IMR-90 (cell line): Measurements from ENCODE around the gene C17orf107. TPM values are rescaled to one million over a fixed set of nuclear protein-coding genes. Genes with fewer than 3 reads are reported as not detected.

ENCODE experiments used
- ATAC-seq: fragments of 200-7000 bp; cut with Tn5 transposase; 2 replicates; pipeline ENCODE4 v1.9.1; 2020; ENCODE audit warnings: low read depth, mild to moderate bottlenecking, moderate library complexity
- BruUV-seq: library from RNA; stranded (reverse); fragments of 400-500 nt; replicated peaks from 2 replicates; lab custom pipeline; 2021; lab: Mats Ljungman, UMichigan
- CTCF ChIA-PET: fragments of 300-600 bp; formaldehyde crosslinking; extraction: SDS; loops from one replicate; lab custom pipeline; 2021; ENCODE audit warnings: antibody characterized with exemption; lab: Yijun Ruan, JAX
- POLR2A ChIA-PET: fragments of 300-600 bp; sonication (Branson Sonifier 250); formaldehyde crosslinking; loops from one replicate; lab custom pipeline; 2022; ENCODE audit warnings: antibody characterized with exemption; ENCODE audit not compliant: unreplicated experiment; lab: Charles Lee
- DNase-seq: peaks from one replicate; pipeline ENCODE4 v3.0.0; 2013
- H2AFZ ChIP-seq: replicated peaks from 2 replicates; pipeline ENCODE3; 2013; ENCODE audit warnings: low read length, mild to moderate bottlenecking; ENCODE audit not compliant: poor library complexity
- H2AK5ac ChIP-seq: 2 replicates; pipeline ENCODE4 v1.6.1; 2013; ENCODE audit warnings: low read depth, low read length, inconsistent platforms
- H2AK9ac ChIP-seq: replicated peaks from 2 replicates; pipeline ENCODE3; 2013; ENCODE audit warnings: mild to moderate bottlenecking, low read depth, low read length, moderate library complexity; ENCODE audit not compliant: poor library complexity
- H2BK120ac ChIP-seq: 2 replicates; pipeline ENCODE4 v1.6.1; 2013; ENCODE audit warnings: low read depth, low read length, inconsistent platforms
- H2BK15ac ChIP-seq: 3 replicates; pipeline ENCODE4 v1.6.1; 2013; ENCODE audit warnings: low read depth, low read length, inconsistent platforms
- H2BK20ac ChIP-seq: 2 replicates; pipeline ENCODE4 v1.6.1; 2013; ENCODE audit warnings: low read depth, mild to moderate bottlenecking, inconsistent platforms, low read length, moderate library complexity
- H2BK5ac ChIP-seq: 2 replicates; pipeline ENCODE4 v1.6.1; 2013; ENCODE audit warnings: mild to moderate bottlenecking, low read depth, low read length, inconsistent platforms; ENCODE audit not compliant: poor library complexity, severe bottlenecking
- H3K14ac ChIP-seq: replicated peaks from 2 replicates; pipeline ENCODE4 v1.6.1; 2013; ENCODE audit warnings: low read depth, low read length, inconsistent platforms
- H3K18ac ChIP-seq: 2 replicates; pipeline ENCODE4 v1.6.1; 2013; ENCODE audit warnings: low read depth, low read length, control low read depth
- H3K23ac ChIP-seq: 2 replicates; pipeline ENCODE4 v1.6.1; 2013; ENCODE audit warnings: low read depth, low read length, inconsistent platforms
- H3K27ac ChIP-seq: 2 replicates; pipeline ENCODE4 v1.5.1; 2013; ENCODE audit warnings: mild to moderate bottlenecking, control low read depth, low read length; ENCODE audit not compliant: insufficient read depth
- H3K27me3 ChIP-seq: 2 replicates; pipeline ENCODE4 v1.6.1; 2013; ENCODE audit warnings: low read length; ENCODE audit not compliant: control insufficient read depth, insufficient read depth
- H3K36me3 ChIP-seq: 2 replicates; pipeline ENCODE4 v1.6.1; 2013; ENCODE audit warnings: low read length, mixed read lengths; ENCODE audit not compliant: control insufficient read depth, insufficient read depth
- H3K4ac ChIP-seq: 2 replicates; pipeline ENCODE4 v1.6.1; 2013; ENCODE audit warnings: low read depth, low read length, inconsistent platforms
- H3K4me1 ChIP-seq: 2 replicates; pipeline ENCODE4 v1.6.1; 2013; ENCODE audit warnings: low read length, mixed read lengths; ENCODE audit not compliant: control insufficient read depth, insufficient read depth
- H3K4me2 ChIP-seq: 2 replicates; pipeline ENCODE4 v1.6.1; 2013; ENCODE audit warnings: low read depth, mild to moderate bottlenecking, control low read depth, low read length, moderate library complexity
- H3K4me3 ChIP-seq: 2 replicates; pipeline ENCODE4 v1.5.1; 2013; ENCODE audit warnings: low read depth, mild to moderate bottlenecking, control low read depth, low read length, moderate library complexity; ENCODE audit not compliant: insufficient read depth
- H3K56ac ChIP-seq: 2 replicates; pipeline ENCODE4 v1.6.1; 2013; ENCODE audit warnings: low read length, inconsistent platforms; ENCODE audit not compliant: insufficient read depth; ENCODE audit errors: extremely low read depth
- H3K79me1 ChIP-seq, 2 experiments: 2 replicates each; pipeline ENCODE4 v1.6.1; 2013; ENCODE audit warnings: low read length in 2 of 2, inconsistent platforms in 1 of 2, low read depth in 1 of 2
- H3K9ac ChIP-seq: 2 replicates; pipeline ENCODE4 v1.6.1; 2013; ENCODE audit warnings: low read depth, low read length, control low read depth
- H3K9me1 ChIP-seq: 2 replicates; pipeline ENCODE4 v1.6.1; 2013; ENCODE audit warnings: low read length, inconsistent platforms; ENCODE audit not compliant: insufficient read depth
- H3K9me3 ChIP-seq: 2 replicates; pipeline ENCODE4 v1.6.1; 2013; ENCODE audit warnings: low read length; ENCODE audit not compliant: control insufficient read depth, insufficient read depth
- H4K20me1 ChIP-seq: 2 replicates; pipeline ENCODE4 v1.6.1; 2013; ENCODE audit warnings: low read length, inconsistent platforms; ENCODE audit not compliant: insufficient read depth
- H4K5ac ChIP-seq: 2 replicates; pipeline ENCODE4 v1.6.1; 2013; ENCODE audit warnings: mild to moderate bottlenecking, low read depth, low read length, control low read depth
- H4K8ac ChIP-seq, 2 experiments: 2 replicates each; pipeline ENCODE4 v1.6.1; 2013; ENCODE audit warnings: low read depth in 2 of 2, low read length in 2 of 2, control low read depth in 1 of 2, inconsistent platforms in 1 of 2
- H4K91ac ChIP-seq: 2 replicates; pipeline ENCODE4 v1.6.1; 2013; ENCODE audit warnings: low read depth, low read length, inconsistent platforms; ENCODE audit not compliant: insufficient read depth
- BHLHE40 ChIP-seq: fragments of 150-350 bp; IDR thresholded peaks from 2 replicates; pipeline ENCODE4 v1.6.1; 2016; ENCODE audit warnings: mild to moderate bottlenecking, low read depth, low read length
- CEBPB ChIP-seq: IDR thresholded peaks from 2 replicates; pipeline ENCODE4 v1.6.1; 2012; ENCODE audit warnings: low read depth, low read length, improper control_type of control experiment
- FOS ChIP-seq: fragments of 150-350 bp; IDR thresholded peaks from 2 replicates; pipeline ENCODE4 v1.6.1; 2016; ENCODE audit warnings: low read depth, low read length
- MAZ ChIP-seq: IDR thresholded peaks from 2 replicates; pipeline ENCODE4 v1.6.1; 2012; ENCODE audit warnings: low read depth, mild to moderate bottlenecking, low read length, improper control_type of control experiment, moderate library complexity, borderline replicate concordance
- MXI1 ChIP-seq: IDR thresholded peaks from 2 replicates; pipeline ENCODE4 v1.6.1; 2012; ENCODE audit warnings: low read depth, mild to moderate bottlenecking, low read length, moderate library complexity, borderline replicate concordance
- RFX5 ChIP-seq: IDR thresholded peaks from 2 replicates; pipeline ENCODE4 v1.8.0; 2012; ENCODE audit warnings: low read depth, mild to moderate bottlenecking, low read length, moderate library complexity
- WGBS, 2 experiments: methylation state at CpG; one replicate each; pipeline versions ENCODE4 v1.1.5 to v1.1.7; 2013; ENCODE audit warnings: missing lambda C conversion rate in 2 of 2; ENCODE audit not compliant: insufficient read length in 1 of 2; ENCODE audit errors: extremely low coverage in 2 of 2; 5-methylcytosine and 5-hydroxymethylcytosine counted together
- dilution Hi-C: fragments of 300-500 bp; cut with HindIII; formaldehyde crosslinking; loops from one replicate; pipeline ENCODE4 v1.14.3; 2018; ENCODE audit warnings: low sequenced_read_pairs; ENCODE audit not compliant: unreplicated experiment
- in situ Hi-C: fragments of 300-500 bp; cut with MboI; formaldehyde crosslinking; loops from 3 replicates; pipeline ENCODE4 v1.14.3; 2019; ENCODE audit warnings: low sequenced_read_pairs, inconsistent platforms, mixed read lengths
- intact Hi-C: fragments of 100-400 bp; cut with micrococcal nuclease; formaldehyde crosslinking; loops from 2 replicates; pipeline ENCODE4 v1.10.0; 2022
- polyA plus RNA-seq, 3 experiments: library from polyadenylated mRNA; depleted of rRNA; stranded (reverse); fragments of >200 nt; gene quantifications; 2 replicates each; pipeline ENCODE4 v1.2.3, GENCODE V29; 2012; ENCODE audit warnings: low replicate concordance in 1 of 3
- total RNA-seq: library from RNA; depleted of rRNA; stranded (reverse); fragments of >200 nt; gene quantifications from 2 replicates; pipeline ENCODE4 v1.2.3, GENCODE V29; 2012
- TF ChIP-seq, protein P1 (sequence below): fragments of 150-350 bp; IDR thresholded peaks from 2 replicates; pipeline ENCODE4 v1.6.1; 2016; ENCODE audit warnings: low read depth, mild to moderate bottlenecking, low read length, moderate library complexity, borderline replicate concordance
- TF ChIP-seq, protein P2 (sequence below): conservative IDR thresholded peaks from 2 replicates; pipeline ENCODE4 v1.5.1; 2012; ENCODE audit warnings: mild to moderate bottlenecking, low read depth, low read length, improper control_type of control experiment

The C17orf107 gene
- total and polyA plus RNA-seq, 2 of the 4 experiments (the other 2 are of a cell fraction): 0.54 to 0.82 TPM

DNA sequence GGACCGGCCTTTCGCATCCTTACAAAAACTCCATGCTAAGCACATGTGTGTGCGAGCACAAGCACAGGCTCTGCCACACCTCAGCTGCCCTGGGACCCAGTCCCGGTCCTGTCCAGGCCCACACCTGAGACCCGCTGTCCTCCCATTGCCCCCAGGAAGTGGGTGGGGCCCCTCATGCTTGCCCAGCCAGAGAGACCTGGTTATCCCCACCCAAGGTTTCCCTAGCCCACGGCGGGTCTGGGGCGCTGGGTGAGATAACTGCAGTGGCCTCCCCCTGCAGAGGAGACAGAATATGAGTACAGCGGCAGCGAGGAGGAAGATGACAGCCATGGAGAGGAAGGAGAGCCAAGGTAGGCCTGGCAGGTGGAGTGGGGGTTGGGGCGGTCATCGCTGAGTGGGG lies 12.5 kb upstream of the C17orf107 start:
- intact Hi-C loops: loop anchor here (10.0 kb wide), 1 partner anchor 322 kb away; the partner anchor contains the start of gene GGT6
- in situ Hi-C loops: loop anchor here (10.0 kb wide), 2 partner anchors 172 to 312 kb away; partner anchors contain the start of gene ARRB2
- no TSS peak for BruUV-seq
- H3K4me3 ChIP-seq: no peak overlapping the region
- no peak overlapping the region for H3K4ac ChIP-seq
- H2BK15ac ChIP-seq: no peak overlapping the region
- DNase-seq: no peak
- no peak overlapping the region for H2BK20ac ChIP-seq
- no peak overlapping the region for H2BK120ac ChIP-seq
- H3K27ac ChIP-seq: no peak overlapping the region
- H2AK5ac ChIP-seq: no peak overlapping the region
- H3K27me3 ChIP-seq: no peaks in the 10 kb centered on the region
- H3K4me2 ChIP-seq: no peak overlapping the region
- ChIA-PET CTCF (no interaction called here), POLR2A (no interaction called here)
- H3K14ac ChIP-seq: no peak overlapping the region
- no peak overlapping the region for H3K23ac ChIP-seq
- H3K56ac ChIP-seq: no peak overlapping the region
- H3K36me3 ChIP-seq: peaks cover 50% of the 10 kb centered on the region
- H3K18ac ChIP-seq: no peak overlapping the region
- H2AFZ ChIP-seq: no peak overlapping the region
- no peak overlapping the region for H4K5ac ChIP-seq
- no peak overlapping the region for H3K9ac ChIP-seq
- no peaks in the 10 kb centered on the region for H3K9me1 ChIP-seq
- no peak for TF ChIP-seq FOS
- no peak for TF ChIP-seq RFX5
- TF ChIP-seq CEBPB: no peak
- TF ChIP-seq, protein P1, sequence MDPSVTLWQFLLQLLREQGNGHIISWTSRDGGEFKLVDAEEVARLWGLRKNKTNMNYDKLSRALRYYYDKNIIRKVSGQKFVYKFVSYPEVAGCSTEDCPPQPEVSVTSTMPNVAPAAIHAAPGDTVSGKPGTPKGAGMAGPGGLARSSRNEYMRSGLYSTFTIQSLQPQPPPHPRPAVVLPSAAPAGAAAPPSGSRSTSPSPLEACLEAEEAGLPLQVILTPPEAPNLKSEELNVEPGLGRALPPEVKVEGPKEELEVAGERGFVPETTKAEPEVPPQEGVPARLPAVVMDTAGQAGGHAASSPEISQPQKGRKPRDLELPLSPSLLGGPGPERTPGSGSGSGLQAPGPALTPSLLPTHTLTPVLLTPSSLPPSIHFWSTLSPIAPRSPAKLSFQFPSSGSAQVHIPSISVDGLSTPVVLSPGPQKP: no peak
- TF ChIP-seq, protein P2, sequence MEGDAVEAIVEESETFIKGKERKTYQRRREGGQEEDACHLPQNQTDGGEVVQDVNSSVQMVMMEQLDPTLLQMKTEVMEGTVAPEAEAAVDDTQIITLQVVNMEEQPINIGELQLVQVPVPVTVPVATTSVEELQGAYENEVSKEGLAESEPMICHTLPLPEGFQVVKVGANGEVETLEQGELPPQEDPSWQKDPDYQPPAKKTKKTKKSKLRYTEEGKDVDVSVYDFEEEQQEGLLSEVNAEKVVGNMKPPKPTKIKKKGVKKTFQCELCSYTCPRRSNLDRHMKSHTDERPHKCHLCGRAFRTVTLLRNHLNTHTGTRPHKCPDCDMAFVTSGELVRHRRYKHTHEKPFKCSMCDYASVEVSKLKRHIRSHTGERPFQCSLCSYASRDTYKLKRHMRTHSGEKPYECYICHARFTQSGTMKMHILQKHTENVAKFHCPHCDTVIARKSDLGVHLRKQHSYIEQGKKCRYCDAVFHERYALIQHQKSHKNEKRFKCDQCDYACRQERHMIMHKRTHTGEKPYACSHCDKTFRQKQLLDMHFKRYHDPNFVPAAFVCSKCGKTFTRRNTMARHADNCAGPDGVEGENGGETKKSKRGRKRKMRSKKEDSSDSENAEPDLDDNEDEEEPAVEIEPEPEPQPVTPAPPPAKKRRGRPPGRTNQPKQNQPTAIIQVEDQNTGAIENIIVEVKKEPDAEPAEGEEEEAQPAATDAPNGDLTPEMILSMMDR: no peak
- no peak for TF ChIP-seq BHLHE40
- TF ChIP-seq MAZ: no peak
- TF ChIP-seq MXI1: no peak
- peaks cover 0 to 1% of the 10 kb centered on the region in 2 experiments; a peak in 1 of 4 replicates for H3K79me1 ChIP-seq
- ATAC-seq: no peak
- H2BK5ac ChIP-seq: no peak overlapping the region
- H4K91ac ChIP-seq: no peak overlapping the region
- H2AK9ac ChIP-seq: no peak overlapping the region
- no peaks in the 10 kb centered on the region for H3K4me1 ChIP-seq
- dilution Hi-C loops: no loop called here
- 100% methylated on average over 2 of the region's 12 CpGs; no CpG with 5 or more reads in 1 of the 2 experiments for WGBS, 2 experiments
- no peak overlapping the region for H4K8ac ChIP-seq
- no peaks in the 10 kb centered on the region for H3K9me3 ChIP-seq
- peaks cover 20% of the 10 kb centered on the region for H4K20me1 ChIP-seq
